ENCODE measurements around the gene POU2F2.
"Not testable (repeated sequence)": the region's sequence is repeated elsewhere in the genome, so short reads cannot be mapped to it uniquely, and the experiment has no call there.

POU2F2 gene

DNA sequence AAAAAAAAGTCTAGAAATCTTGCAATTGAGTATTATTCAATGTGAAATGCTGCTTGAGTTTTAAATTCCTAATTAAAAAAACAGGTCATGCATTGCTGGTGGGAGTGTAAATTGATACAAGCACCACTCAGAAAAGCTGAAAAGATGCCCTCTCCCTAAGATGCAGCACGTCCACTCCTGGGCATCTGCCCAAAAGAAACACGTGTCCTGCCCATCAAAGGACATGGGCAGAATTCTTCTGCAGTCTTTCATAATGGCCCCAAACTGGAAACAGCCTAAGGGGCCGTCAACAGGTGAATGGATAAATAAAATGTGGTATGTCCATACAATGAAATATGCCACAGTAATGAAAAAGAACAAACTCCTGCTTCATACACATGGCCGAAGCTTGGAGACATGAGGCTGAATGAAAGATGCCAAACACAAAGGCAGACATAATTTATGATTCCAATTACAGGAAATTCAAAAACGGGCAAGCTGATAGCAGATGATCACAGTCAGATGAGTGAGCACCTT is 7.8 kb downstream of the POU2F2 start:
- no peak for DNase-seq

DNA sequence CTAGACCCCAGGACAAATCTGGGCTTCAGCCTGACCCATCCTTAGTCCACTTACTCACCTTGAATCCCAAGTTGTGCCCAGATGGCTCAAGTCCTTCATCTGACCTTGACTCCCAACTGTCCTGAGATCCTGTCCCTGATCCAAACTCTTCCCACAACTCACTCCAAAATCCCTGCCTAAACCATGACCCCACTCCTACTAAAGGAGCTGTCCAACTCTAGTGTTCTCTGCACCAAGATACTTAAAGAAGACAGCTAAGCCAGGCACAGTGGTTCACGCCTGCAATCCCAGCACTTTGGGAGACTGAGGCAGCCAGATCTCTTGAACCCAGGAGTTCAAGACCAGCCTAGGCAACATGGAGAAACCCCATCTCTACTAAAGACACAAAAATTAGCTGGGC is 8.5 kb downstream of the POU2F2 start:
- no peak for DNase-seq

DNA sequence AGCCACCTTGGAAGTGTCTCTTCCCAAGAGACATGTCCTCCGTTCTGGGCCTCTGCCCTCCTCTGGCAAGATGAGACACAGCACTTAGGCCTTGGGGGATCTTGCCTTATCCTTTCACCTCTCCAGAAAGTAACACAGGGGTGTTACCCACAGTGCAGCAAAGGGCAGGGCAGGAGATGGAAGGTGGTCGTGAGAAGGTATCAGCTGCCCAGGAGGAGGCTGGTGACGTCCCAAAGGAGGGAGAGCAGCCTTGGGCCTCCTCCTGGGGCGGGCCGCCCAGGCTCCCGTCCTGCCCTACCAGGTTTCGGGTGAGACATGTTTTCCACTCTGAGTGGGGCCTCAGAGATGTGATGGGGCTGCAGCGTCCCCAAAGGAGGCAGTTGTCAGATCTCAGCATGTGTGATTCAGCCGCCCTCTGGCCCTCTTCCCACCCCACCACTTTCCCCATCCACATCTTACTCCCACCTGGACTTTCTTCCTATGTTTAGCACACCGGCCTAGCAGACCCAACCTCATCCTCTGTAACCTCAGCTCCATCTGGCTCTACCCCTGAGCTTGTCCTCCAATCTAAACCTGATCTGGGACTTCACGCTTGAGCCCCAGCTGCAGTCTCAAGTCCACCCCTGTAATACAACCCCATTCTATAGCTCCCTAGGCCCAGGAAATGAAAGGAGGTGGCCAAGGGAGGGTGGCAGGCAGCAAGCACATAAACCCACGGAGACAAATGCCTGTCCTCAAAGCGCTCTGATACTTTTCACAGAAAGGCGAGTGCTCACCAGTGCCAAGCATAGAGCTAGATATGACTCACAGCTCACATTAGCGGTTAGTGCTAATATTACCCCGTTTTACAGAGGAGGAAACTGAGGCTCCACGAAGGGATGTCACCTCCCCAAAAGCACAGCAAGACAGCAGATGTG is 9.3 kb downstream of the POU2F2 start:
- no peak for DNase-seq

DNA sequence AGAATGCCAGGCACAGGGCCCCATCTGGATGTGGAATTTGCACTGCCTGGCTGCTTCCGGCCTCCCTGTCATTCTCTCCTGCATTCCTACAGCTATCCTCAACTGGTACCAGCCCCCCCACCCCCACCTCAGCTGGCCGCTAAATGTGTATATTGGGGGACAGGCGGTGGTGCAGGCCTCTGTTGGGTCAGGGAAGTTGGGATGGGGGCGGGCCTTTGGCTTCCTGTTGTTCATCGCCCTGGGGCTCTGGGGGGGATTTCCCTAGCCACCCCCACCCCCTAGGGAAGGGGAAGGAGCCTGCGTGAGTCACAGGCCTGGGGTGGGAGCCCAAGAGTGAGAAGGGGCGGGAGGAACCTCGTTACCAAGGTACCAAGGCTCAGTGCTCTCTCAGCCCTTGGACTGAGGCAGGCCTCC is 10.6 kb downstream of the POU2F2 start:
- DNase-seq: peak; percentile 77

DNA sequence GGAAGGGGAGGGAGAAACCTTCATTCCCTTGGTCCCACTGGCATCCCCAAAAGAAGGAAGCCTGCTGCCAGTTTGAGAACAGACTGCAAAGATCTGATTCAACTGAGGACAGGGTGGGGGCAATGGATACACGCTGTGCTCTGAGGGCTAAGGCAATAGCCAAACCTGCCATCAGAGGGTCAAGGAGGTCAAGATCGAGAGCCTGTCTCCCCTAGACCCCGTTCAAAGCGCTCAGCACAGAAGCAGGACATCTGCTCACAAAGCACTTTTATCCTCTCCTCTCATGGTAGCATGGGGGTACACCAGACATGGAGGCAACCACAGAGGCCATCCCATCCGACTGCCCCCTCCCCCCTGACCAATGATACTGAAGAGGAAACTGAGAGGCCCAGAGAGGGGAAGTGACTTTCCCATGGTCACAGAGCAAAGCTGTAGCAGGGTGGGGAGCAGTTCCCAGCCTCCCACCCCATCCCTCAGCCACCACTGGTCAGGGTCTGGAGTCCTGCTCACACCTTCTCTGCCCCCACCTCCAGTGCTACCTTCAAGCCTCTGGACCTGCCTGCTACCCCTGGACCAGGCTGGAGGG is 11.1 kb downstream of the POU2F2 start:
- peak; percentile 29 for DNase-seq

DNA sequence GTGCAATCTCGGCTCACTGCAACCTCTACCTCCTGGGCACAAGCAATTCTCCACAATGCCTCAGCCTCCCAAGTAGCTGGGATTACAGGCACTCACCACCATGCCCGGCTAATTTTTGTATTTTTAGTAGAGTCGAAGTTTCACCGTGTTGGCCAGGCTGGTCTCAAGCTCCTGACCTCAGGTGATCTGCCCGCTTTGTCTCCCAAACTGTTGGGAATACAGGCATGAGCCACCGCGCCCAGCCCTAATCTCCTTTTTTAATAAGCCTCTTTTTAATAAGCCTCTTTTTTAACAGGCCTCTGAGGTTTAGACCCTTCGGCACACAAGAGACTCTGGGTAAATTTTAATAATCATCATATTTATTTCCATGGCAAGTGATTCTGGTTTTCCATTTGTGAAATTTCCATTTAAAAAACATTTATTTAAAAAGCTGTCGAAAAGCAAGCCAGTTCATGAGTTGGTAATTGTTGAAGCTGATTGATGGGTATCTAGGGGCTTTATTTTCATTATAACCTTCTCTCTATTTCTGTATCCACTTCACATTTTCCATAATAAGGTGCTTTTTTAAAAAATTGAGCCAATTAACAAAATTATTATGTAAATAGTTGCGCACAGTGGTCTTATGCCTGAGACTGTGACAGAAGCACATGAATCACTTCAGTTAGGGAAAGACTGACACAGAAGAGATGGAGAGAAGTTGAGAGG is 11.8 kb downstream of the POU2F2 start:
- DNase-seq: no peak

DNA sequence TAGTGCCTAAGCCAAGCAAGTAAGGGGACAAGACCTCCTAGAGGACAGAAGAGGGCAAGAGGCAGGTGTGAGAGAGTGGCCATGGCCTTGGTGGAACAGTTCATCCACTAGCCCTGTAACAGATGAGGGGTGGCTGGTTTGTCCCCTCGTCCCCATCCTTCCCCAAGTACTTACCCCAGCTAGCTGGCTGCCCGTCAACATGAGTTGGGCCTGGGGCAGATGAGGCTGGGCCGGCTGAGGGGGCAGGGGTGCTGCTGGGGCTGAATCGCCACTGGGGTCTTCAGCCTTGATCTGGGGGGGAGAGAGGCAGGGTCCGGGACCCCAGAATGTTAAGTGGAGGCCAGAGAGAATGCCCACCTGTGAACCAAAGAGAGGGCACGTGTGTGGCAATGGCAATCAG is 15.2 kb downstream of the POU2F2 start:
- no peak for DNase-seq

DNA sequence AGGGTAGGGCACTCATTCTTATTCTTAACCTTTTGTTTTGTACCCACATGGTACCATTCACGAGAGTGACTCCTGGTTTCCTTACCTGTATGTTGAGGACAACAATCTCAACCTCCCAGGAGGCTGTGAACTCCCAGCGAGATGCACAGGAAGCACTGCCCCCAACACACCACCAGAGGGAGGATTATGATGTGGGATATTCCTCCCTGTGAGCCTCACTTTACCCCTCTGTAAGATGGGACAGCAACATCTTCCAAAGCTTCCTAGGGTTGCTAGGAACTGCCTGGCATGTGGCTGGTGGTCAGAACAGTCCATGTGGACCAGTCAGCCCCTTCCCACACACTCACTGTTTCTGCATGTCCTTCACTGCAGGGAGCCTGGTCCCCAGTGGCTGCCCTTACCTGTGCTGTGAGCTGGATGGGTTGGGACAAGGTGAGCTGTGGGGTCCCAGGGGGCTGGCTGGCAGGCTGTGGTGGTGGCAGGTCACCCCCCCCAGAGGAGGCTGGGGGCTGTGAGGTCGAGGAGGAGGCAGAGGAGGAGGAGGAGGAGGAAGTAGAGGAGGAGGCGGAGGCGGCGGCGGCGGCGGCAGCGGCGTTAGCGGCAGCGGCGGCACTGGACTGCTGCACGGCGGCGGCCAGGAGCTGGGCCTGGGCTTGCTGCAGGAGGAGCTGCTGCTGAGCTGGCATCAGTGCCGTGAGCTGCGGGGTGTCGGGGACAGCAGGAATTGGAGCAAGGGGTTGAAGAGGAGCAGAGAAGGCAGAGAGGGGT is 15.8 kb downstream of the POU2F2 start:
- DNase-seq: no peak

DNA sequence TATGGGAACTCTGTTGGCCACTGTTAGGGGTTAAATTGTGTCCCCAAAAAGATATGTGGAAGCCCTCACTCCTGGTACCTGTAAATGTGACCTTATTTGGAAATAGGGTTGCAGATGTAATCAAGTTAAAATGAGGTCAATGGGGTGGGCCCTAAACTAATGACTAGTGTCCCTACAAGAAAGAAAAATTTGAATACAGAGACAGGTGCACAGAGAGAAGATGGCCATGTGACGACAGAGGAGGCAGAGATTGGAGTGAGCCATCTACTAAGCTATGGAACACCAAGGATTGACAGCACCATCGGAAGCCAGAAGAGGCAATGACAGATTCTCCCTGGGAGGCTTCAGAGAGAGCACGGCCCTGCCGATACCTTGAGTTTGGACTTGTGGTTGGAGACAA is 16.5 kb downstream of the POU2F2 start:
- DNase-seq: no peak

DNA sequence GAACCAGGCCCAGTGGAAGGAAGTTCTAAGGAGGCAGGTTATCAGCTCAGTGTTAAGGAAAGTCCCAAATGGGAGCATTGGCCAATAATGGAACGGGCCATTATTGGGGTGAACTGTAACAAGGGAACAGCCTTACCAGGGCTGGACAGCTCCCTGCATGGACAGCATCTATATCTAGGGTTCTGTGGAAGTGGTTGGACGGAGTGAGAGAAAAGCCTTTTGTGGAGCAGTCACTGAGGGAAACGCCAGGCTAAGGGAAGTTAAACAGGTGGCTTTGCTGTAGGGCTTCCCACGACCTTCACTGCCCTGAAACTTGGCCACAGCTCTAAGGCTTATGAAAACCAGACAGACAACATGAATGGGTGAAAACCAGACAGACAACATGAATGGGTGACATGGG is 17.0 kb downstream of the POU2F2 start:
- no peak for DNase-seq

DNA sequence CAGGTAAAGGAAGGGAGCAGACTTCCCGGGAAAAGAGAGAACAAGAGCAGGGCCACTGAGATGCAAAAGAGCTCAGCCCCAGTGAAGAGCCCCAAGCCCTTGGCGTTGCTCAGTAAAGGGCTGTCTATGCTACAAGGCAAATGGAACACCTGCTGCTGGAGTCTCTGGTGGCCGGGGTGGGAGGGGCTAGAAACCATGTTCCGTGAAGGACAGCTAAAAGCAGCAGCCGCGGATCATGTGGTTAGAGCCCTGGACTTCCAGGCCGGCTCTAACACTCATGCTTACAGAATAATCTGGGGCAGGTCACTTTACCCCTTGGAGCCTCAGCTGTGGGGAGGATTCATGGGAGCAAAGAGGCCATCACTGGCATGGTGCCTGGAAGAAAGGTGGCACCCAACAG is 17.8 kb downstream of the POU2F2 start:
- no peak for DNase-seq

DNA sequence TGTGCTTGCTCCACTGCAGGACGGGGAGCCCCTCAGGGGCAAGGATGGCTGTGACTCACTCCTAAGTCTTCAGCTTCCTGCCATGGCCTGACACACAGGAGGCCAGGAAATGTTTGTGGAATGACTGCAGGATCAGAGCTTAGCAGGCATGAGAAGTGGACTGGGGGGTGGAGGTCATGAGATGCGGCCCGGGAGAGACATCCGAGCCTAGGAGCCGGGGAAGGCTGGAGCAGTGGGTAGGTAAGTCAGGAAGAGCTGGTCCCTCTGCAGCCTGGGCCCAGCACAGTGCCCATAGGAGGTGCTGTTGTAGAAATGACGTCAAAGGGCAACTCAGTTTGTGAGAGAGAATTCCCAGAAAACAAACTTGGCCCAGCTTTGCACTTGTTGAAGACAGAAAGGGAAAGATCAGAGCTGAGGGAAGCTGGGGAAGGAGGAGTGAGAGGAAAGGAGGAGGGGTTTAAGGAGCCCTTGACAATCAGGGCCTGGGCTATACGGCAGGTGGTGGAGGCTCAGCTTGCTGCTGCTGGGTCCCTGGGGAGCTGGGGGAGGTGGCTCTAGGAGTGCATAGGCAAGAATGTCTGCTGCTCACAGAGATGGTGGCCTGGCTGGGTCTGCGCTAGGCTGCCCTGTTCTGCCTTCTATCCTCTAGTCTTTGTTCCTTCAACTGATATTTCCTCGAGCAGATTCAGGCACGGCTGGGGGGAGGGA is 18.5 kb downstream of the POU2F2 start:
- DNase-seq: no peak

DNA sequence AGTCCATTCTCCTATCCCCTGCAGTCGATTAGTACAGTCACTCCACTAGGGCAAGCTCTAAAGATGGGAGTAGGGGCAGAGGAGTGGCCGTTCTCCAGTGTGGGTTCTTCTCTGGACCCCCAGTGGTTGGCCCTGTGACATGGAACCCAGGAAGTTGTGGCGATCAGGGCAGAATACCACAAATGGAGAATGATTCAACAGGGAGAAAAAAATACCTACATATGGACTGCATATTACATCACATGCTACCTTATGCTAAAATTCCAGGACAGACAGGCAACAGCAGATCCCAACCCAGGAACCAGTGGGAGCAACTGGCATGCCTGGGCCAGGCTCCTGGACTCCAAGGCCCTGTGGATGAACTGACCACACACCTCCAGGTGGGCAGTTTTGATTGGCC is 20.4 kb downstream of the POU2F2 start:
- DNase-seq: no peak

DNA sequence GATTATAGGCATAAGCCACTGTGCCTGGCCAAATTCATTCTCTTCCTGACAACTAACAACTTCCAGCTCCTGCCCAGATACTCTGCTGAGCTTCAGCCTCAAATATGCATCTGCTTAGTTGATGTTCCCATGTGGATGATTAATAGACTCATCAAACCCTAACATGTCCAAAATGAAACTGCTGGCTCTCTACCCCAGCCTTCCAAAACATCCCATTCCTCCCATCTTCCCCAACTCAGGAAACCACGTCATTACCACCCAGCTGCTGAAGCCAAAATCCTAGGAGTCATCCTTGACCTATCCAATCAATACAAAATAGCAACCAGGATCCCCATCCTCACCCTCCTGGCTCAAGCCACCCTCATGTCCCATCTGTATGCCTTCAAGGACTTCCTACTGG is 20.9 kb downstream of the POU2F2 start:
- no peak for DNase-seq

DNA sequence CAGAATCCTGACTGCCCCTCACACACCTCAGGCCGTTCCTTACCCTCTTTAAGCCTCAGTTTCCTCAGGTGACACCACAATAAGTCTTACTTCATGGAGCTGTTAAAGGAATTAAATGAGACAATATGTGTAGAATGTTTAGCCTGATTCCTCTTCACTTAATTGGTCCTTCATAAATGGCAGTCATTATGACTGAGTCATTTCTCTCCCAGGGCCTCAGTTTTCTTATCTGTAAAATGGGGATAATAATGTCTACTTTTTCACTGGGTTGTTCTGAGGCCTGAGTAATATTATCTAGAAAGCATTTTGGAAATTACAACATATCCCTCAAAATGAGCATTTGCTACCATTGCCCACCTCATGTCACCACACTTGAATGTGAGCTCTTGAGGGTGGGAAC is 21.6 kb downstream of the POU2F2 start:
- DNase-seq: no peak

DNA sequence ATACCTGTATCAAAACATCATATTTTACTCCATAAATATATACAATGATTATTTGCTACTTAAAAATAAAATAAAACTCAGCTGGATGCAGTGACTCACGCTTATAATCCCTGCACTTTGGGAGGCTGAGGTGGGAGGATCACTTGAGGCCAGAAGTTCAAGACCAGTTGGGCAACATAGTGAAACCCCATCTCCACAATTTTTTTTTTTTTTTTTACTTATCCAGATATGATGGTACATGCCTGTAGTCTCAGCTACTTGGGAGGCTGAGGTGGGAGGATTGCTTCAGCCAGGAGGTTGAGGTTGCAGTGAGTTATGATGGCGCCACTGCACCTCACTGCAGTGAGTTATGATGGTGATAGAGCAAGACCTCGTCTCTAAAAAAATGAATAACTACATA is 22.4 kb downstream of the POU2F2 start:
- no peak for DNase-seq

DNA sequence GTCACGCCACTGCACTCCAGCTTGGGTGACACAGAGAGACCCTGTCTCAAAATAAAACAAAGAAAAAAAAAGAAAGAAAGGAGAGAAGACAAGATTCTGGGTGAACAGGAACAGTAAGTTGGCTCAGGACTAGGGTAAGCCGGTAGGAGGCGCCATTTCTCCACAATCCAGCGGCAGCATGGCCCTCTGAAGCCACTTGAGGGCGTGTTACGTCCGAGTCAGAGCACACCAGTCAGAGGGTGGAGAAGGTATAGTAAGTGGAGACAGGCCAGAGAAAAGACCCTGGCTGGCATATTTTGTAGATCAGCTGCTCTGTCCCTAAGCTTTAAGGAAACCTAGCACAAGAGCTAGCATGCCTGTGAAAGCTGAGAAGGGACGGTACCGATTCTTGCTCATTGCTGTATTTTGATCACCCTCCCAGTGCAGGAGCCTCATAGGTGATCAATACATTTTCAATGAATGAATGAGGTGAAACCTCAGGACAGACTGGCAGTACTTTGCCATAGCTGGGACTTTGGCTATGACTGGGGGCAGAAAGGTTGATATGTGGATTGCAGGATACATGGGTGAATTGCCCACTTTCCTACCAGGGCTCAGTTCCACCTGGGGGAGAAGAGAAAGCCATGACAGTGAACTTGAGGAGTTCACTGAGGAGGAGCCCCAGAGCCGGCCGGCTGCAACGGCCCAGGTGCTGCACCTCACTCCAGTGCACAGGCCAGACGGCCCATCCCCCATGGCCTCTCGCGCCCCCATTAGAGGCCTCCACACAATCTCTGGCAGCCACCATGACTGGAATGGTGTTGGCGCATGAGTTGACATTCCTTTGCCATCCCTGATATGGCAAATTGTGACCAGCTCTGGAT is 23.5 kb downstream of the POU2F2 start:
- peak; percentile 94 for DNase-seq

DNA sequence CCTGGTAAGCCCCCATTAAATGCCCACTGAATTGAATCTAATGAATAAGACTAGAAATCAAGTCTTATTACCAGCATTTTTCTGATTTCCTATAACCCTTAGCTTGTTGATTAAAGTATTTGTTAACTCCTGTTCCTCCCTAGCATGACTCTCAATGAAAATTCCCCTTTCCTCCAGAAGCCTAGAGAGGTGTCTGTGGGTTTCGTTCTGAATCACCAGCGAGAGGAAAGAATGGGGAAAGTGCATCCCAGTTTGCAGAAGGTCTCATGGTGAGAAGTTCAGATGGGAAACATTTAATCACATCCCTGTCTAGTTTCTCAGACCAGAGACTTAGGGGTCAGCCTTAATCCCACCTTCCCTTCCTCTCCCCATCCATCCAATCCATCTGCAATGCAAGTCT is 26.9 kb downstream of the POU2F2 start:
- no peak for DNase-seq

DNA sequence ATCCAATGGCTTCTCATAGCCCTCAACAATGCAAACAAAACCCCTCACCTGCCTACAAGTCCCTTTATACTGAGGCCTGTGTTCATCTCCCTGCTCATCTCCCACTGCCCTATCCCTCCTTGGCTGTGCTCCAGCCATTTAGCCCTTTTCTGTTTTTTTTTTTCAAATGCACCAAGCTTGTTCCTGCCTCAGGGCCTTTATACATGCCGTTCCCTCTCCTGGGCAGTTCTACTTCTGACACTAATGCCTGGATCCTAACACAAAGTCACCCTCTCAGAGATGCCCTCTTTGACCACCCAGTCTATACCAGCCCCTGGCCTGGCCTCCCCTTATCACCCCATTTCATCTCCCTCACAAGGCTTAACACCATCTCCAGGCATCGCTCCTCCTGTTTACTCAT is 29.4 kb downstream of the POU2F2 start:
- DNase-seq: no peak

DNA sequence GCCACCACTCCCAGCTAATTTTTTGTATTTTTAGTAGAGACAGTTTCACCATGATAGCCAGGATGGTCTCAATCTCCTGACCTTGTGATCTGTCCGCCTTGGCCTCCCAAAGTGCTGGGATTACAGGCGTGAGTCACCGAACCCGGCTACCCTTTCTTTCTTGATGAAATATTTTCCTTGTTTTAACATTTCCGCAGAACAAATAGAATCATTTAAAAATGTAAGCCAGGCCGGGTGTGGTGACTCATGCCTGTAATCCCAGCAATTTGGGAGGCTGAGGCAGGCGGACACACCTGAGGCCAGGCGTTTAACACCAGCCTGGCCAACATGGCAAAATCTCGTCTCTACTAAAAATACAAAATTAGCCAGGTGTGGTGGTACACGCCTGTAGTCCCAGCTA is 32.0 kb downstream of the POU2F2 start:
- not testable (repeated sequence) for DNase-seq

DNA sequence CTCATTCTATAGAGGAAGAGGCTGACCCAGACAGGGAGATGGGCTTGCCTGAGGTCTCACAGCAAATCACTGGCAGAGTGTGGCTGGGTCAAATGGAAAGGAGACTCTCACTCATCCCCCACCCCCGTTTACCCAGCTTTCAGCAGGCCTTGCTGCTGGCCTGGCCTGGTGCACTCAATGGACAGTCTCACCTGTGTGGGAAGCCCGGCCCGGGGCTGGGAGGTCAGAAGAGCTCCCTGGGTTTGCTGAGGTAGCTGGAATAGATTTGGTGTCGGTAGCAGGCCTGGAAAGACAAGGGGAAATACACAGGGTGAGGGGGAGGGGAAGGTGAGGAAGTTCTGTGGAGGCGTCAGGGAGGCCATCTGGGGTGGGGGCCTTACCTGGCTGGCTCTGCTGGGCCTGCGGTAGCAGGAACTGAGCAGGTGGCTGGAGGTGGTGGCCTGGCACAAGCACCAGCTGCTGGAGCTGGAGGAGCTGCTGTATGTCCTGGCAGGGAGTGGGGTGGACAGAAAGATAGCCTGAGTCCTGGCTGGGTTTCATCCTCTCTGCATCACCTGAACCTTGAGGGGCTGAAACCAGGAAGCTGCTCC is 32.8 kb downstream of the POU2F2 start:
- no peak for DNase-seq
